HG03039 (cell line): Measurements from ENCODE around the gene CLCA1.
A peak's percentile ranks its signal among the peaks of the same experiment; 100 is the strongest.

ENCODE experiments used
- ATAC-seq: cut with Tn5 transposase; IDR thresholded peaks from one replicate; pipeline ENCODE4 v1.9.1; 2021; ENCODE audit warnings: mild to moderate bottlenecking, moderate library complexity; ENCODE audit not compliant: unreplicated experiment

Gene CLCA1

GRCh38 chr1:86468501-86468977 lies at the start of gene CLCA1:
TSS of gene CLCA1 (plus strand) at chr1:86468927. CDS start at chr1:86468972, 45 bp downstream.
- no peak for ATAC-seq

GRCh38 chr1:86419277-86419903 lies 49.3 kb upstream of the CLCA1 start:
- ATAC-seq: peak; percentile 76

- ATAC-seq: no peak
Measured at GRCh38 chr1:86421601-86422280, 47.0 kb upstream of the CLCA1 start.

GRCh38 chr1:86423473-86423872 lies 45.3 kb upstream of the CLCA1 start:
- ATAC-seq: no peak

- no peak for ATAC-seq
Measured at GRCh38 chr1:86423873-86424272, 44.9 kb upstream of the CLCA1 start, which contains the start of gene CLCA2. TSS of gene CLCA2 (plus strand) at chr1:86424171. CDS start at chr1:86424248, 77 bp downstream.

GRCh38 chr1:86429122-86429725 lies 39.5 kb upstream of the CLCA1 start:
- no peak for ATAC-seq

- ATAC-seq: no peak
Measured at GRCh38 chr1:86429835-86430234, 38.9 kb upstream of the CLCA1 start.

- no peak for ATAC-seq
Measured at GRCh38 chr1:86430376-86430775, 38.4 kb upstream of the CLCA1 start.

GRCh38 chr1:86434059-86434458 lies 34.7 kb upstream of the CLCA1 start:
- no peak for ATAC-seq

- no peak for ATAC-seq
Measured at GRCh38 chr1:86435327-86435726, 33.4 kb upstream of the CLCA1 start.

GRCh38 chr1:86436041-86436440 lies 32.7 kb upstream of the CLCA1 start:
- no peak for ATAC-seq

- ATAC-seq: no peak
Measured at GRCh38 chr1:86441581-86441980, 27.1 kb upstream of the CLCA1 start.

- no peak for ATAC-seq
Measured at GRCh38 chr1:86441997-86442396, 26.7 kb upstream of the CLCA1 start.

GRCh38 chr1:86445919-86446318 lies 22.8 kb upstream of the CLCA1 start:
- no peak for ATAC-seq

GRCh38 chr1:86447198-86447790 lies 21.4 kb upstream of the CLCA1 start:
- no peak for ATAC-seq

- ATAC-seq: no peak
Measured at GRCh38 chr1:86448670-86449069, 20.1 kb upstream of the CLCA1 start.

- no peak for ATAC-seq
Measured at GRCh38 chr1:86449103-86449502, 19.6 kb upstream of the CLCA1 start.

- no peak for ATAC-seq
Measured at GRCh38 chr1:86450847-86451246, 17.9 kb upstream of the CLCA1 start.

GRCh38 chr1:86453664-86454063 lies 15.1 kb upstream of the CLCA1 start:
- peak; percentile 65 for ATAC-seq

- ATAC-seq: no peak
Measured at GRCh38 chr1:86455073-86455472, 13.7 kb upstream of the CLCA1 start.

- no peak for ATAC-seq
Measured at GRCh38 chr1:86460998-86461397, 7.7 kb upstream of the CLCA1 start.

- no peak for ATAC-seq
Measured at GRCh38 chr1:86461482-86461881, 7.2 kb upstream of the CLCA1 start.
